PC-3 (cell line): ENCODE measurements around the gene MEF2C. TPM values are rescaled to one million over a fixed set of nuclear protein-coding genes. Genes with fewer than 3 reads are reported as not detected.

Experiments used
- ATAC-seq: fragments of 200-7000 bp; cut with Tn5 transposase; 2 replicates; pipeline ENCODE4 v1.9.1; 2020; ENCODE audit warnings: mild to moderate bottlenecking, moderate library complexity
- BruUV-seq: library from RNA; stranded (reverse); fragments of 400-500 nt; replicated peaks from 2 replicates; lab custom pipeline; 2021; lab: Mats Ljungman, UMichigan
- CTCF ChIA-PET: fragments of 300-600 bp; sonication (Branson Sonifier 250); formaldehyde crosslinking; loops from one replicate; lab custom pipeline; 2022; ENCODE audit warnings: antibody characterized with exemption; lab: Charles Lee
- POLR2A ChIA-PET: fragments of 300-600 bp; sonication (Branson Sonifier 250); formaldehyde crosslinking; loops from one replicate; lab custom pipeline; 2022; ENCODE audit warnings: antibody characterized with exemption; ENCODE audit not compliant: unreplicated experiment; lab: Charles Lee
- DNase-seq: peaks from one replicate; pipeline ENCODE4 v3.0.0-alpha.2; 2015
- H2AFZ ChIP-seq: fragments of 300-600 bp; sonication (generic); 2 replicates; pipeline ENCODE4 v1.6.0; 2016; ENCODE audit warnings: antibody characterized with exemption, low read length
- H3F3A ChIP-seq: fragments of 300-600 bp; sonication (generic); one replicate; pipeline ENCODE4 v1.6.0; 2017; ENCODE audit warnings: antibody characterized with exemption, low read length, control low read depth, mild to moderate bottlenecking; ENCODE audit not compliant: unreplicated experiment
- H3K27ac ChIP-seq: fragments of 300-600 bp; sonication (generic); 2 replicates; pipeline ENCODE4 v1.5.1; 2016; ENCODE audit warnings: mild to moderate bottlenecking, low read length
- H3K27me3 ChIP-seq: fragments of 300-600 bp; sonication (generic); 2 replicates; pipeline ENCODE4 v1.6.1; 2016; ENCODE audit warnings: low read length, mixed read lengths
- H3K36me3 ChIP-seq: fragments of 300-600 bp; sonication (generic); 2 replicates; pipeline ENCODE4 v1.6.1; 2016; ENCODE audit warnings: low read depth, mixed run types, low read length, mixed read lengths
- H3K4me1 ChIP-seq: fragments of 300-600 bp; sonication (generic); 2 replicates; pipeline ENCODE4 v1.5.1; 2016; ENCODE audit warnings: low read length; ENCODE audit not compliant: insufficient read depth
- H3K4me2 ChIP-seq: fragments of 300-600 bp; sonication (generic); 2 replicates; pipeline ENCODE4 v1.6.0; 2016; ENCODE audit warnings: low read length
- H3K4me3 ChIP-seq: fragments of 300-600 bp; sonication (generic); 2 replicates; pipeline ENCODE4 v1.5.1; 2016; ENCODE audit warnings: mild to moderate bottlenecking, low read length, mixed read lengths
- H3K79me2 ChIP-seq: fragments of 300-600 bp; sonication (generic); 2 replicates; pipeline ENCODE4 v1.6.1; 2017; ENCODE audit warnings: low read length, mixed read lengths
- H3K9ac ChIP-seq: fragments of 300-600 bp; sonication (generic); 2 replicates; pipeline ENCODE4 v1.6.0; 2016; ENCODE audit warnings: mild to moderate bottlenecking, low read length
- H3K9me2 ChIP-seq: fragments of 300-600 bp; sonication (generic); replicated peaks from 2 replicates; pipeline ENCODE4 v1.6.1; 2016; ENCODE audit warnings: mixed run types, low read length, mixed read lengths
- H3K9me3 ChIP-seq: fragments of 300-600 bp; sonication (generic); 2 replicates; pipeline ENCODE4 v1.6.1; 2016; ENCODE audit warnings: low read length, mixed read lengths
- H4K20me1 ChIP-seq: fragments of 300-600 bp; sonication (generic); 2 replicates; pipeline ENCODE4 v1.6.1; 2016; ENCODE audit warnings: low read length, mixed read lengths
- CTCF ChIP-seq: fragments of 300-600 bp; sonication (generic); conservative IDR thresholded peaks from 2 replicates; pipeline ENCODE4 v1.5.1; 2017; ENCODE audit warnings: antibody characterized with exemption, low read depth, mild to moderate bottlenecking, low read length
- EZH2 ChIP-seq: fragments of 300-600 bp; sonication (generic); IDR thresholded peaks from one replicate; pipeline ENCODE4 v1.6.1; 2017; ENCODE audit warnings: antibody characterized with exemption, mild to moderate bottlenecking, low read length; ENCODE audit not compliant: unreplicated experiment
- EZH2phosphoT487 ChIP-seq: fragments of 300-600 bp; sonication (generic); IDR thresholded peaks from 2 replicates; pipeline ENCODE4 v1.6.1; 2018; ENCODE audit warnings: mild to moderate bottlenecking, antibody characterized with exemption, low read length, borderline replicate concordance
- intact Hi-C: fragments of 100-400 bp; cut with micrococcal nuclease; formaldehyde crosslinking; loops from 2 replicates; pipeline ENCODE4 v1.9.0; 2023
- total RNA-seq: library from RNA; depleted of rRNA; stranded (reverse); fragments of >200 nt; gene quantifications from 2 replicates; pipeline ENCODE4 v1.2.3, GENCODE V29; 2014

MEF2C gene
- total RNA-seq, 1 experiment from 2014 or later, result 8.0 TPM

GRCh38 chr5:88899096-88899737, 16.2 kb upstream of the MEF2C start:
- TF ChIP-seq CTCF, result no peak
- TF ChIP-seq EZH2phosphoT487, result no peak
- CTCF ChIA-PET, result no interaction called here
- ATAC-seq (no peak), DNase-seq (no peak)
- POLR2A ChIA-PET, result no interaction called here
- H3K9me2 ChIP-seq, result no peaks in the 10 kb centered on the region
- H3K4me3 ChIP-seq, result no peak overlapping the region
- H3K9me3 ChIP-seq, result no peaks in the 10 kb centered on the region
- no peaks in the 10 kb centered on the region for H4K20me1 ChIP-seq
- no peak overlapping the region for H3K4me2 ChIP-seq
- no peaks in the 10 kb centered on the region for H3K36me3 ChIP-seq
- no peak overlapping the region for H2AFZ ChIP-seq
- intact Hi-C loops, result no loop called here
- H3K4me1 ChIP-seq, result no peaks in the 10 kb centered on the region
- H3K79me2 ChIP-seq, result no peaks in the 10 kb centered on the region
- no peaks in the 10 kb centered on the region for H3F3A ChIP-seq
- H3K27ac ChIP-seq, result no peak overlapping the region
- no TSS peak for BruUV-seq
- no peaks in the 10 kb centered on the region for H3K27me3 ChIP-seq
- H3K9ac ChIP-seq, result no peak overlapping the region

- no peak overlapping the region for H3K9ac ChIP-seq
- DNase-seq (no peak), ATAC-seq (no peak)
- H3K79me2 ChIP-seq, result no peaks in the 10 kb centered on the region
- H4K20me1 ChIP-seq, result no peaks in the 10 kb centered on the region
- ChIA-PET CTCF (no interaction called here), POLR2A (no interaction called here)
- no peaks in the 10 kb centered on the region for H3K36me3 ChIP-seq
- H3K27ac ChIP-seq, result no peak overlapping the region
- no peaks in the 10 kb centered on the region for H3K9me3 ChIP-seq
- H3K4me3 ChIP-seq, result no peak overlapping the region
- H2AFZ ChIP-seq, result no peak overlapping the region
- H3K4me1 ChIP-seq, result no peaks in the 10 kb centered on the region
- TF ChIP-seq CTCF (no peak), EZH2 (no peak), EZH2phosphoT487 (no peak)
- intact Hi-C loops, result no loop called here
- H3K9me2 ChIP-seq, result no peaks in the 10 kb centered on the region
- no peaks in the 10 kb centered on the region for H3K27me3 ChIP-seq
- no peaks in the 10 kb centered on the region for H3F3A ChIP-seq
- no peak overlapping the region for H3K4me2 ChIP-seq
- no TSS peak for BruUV-seq
These were observed 14.8 kb upstream of the MEF2C start for GRCh38 chr5:88897748-88898147.

- H3K4me1 ChIP-seq, result no peaks in the 10 kb centered on the region
- no peak overlapping the region for H3K27ac ChIP-seq
- CTCF ChIA-PET, result no interaction called here
- intact Hi-C loops, result no loop called here
- H3K9ac ChIP-seq, result no peak overlapping the region
- no peak overlapping the region for H3K4me3 ChIP-seq
- H3F3A ChIP-seq, result no peaks in the 10 kb centered on the region
- no peaks in the 10 kb centered on the region for H3K36me3 ChIP-seq
- TF ChIP-seq CTCF (no peak), EZH2 (no peak), EZH2phosphoT487 (no peak)
- no peak overlapping the region for H3K4me2 ChIP-seq
- POLR2A ChIA-PET, result no interaction called here
- no peak overlapping the region for H2AFZ ChIP-seq
- H3K9me3 ChIP-seq, result no peaks in the 10 kb centered on the region
- no peaks in the 10 kb centered on the region for H3K9me2 ChIP-seq
- ATAC-seq, result no peak
- no peaks in the 10 kb centered on the region for H4K20me1 ChIP-seq
- no peaks in the 10 kb centered on the region for H3K27me3 ChIP-seq
- no peaks in the 10 kb centered on the region for H3K79me2 ChIP-seq
- DNase-seq, result no peak
- no TSS peak for BruUV-seq
These were observed 12.9 kb upstream of the MEF2C start for GRCh38 chr5:88895681-88896501.
